ENCODE measurements around the gene PTPRD. TPM values are rescaled to one million over a fixed set of nuclear protein-coding genes. Genes with fewer than 3 reads are reported as not detected.

The PTPRD gene
- polyA plus RNA-seq, 1 donor = 145 TPM

- peak; percentile 27 for DNase-seq
Measured at GRCh38 chr9:10268531-10269485, 344.0 kb downstream of the PTPRD start.

GRCh38 chr9:10265153-10265631, 347.6 kb downstream of the PTPRD start:
- peak; percentile 39 for DNase-seq

GRCh38 chr9:10260501-10260900, 352.3 kb downstream of the PTPRD start:
- DNase-seq = no peak

- no peak for DNase-seq
Measured at GRCh38 chr9:10259668-10260067, 353.1 kb downstream of the PTPRD start.

- no peak for DNase-seq
Measured at GRCh38 chr9:10255758-10256157, 357.0 kb downstream of the PTPRD start.

- DNase-seq = no peak
Measured at GRCh38 chr9:10254338-10254737, 358.5 kb downstream of the PTPRD start.

- DNase-seq = no peak
Measured at GRCh38 chr9:10253341-10253740, 359.5 kb downstream of the PTPRD start.

- DNase-seq = no peak
Measured at GRCh38 chr9:10252174-10252573, 360.6 kb downstream of the PTPRD start.

GRCh38 chr9:10251490-10251889, 361.3 kb downstream of the PTPRD start:
- no peak for DNase-seq

GRCh38 chr9:10250219-10250618, 362.6 kb downstream of the PTPRD start:
- DNase-seq = no peak

GRCh38 chr9:10248890-10249289, 363.9 kb downstream of the PTPRD start:
- DNase-seq = no peak

GRCh38 chr9:10242255-10242654, 370.5 kb downstream of the PTPRD start:
- DNase-seq = no peak

- no peak for DNase-seq
Measured at GRCh38 chr9:10238087-10238486, 374.7 kb downstream of the PTPRD start.

GRCh38 chr9:10237584-10237983, 375.2 kb downstream of the PTPRD start:
- no peak for DNase-seq

GRCh38 chr9:10236161-10236560, 376.6 kb downstream of the PTPRD start:
- no peak for DNase-seq

GRCh38 chr9:10235376-10235775, 377.4 kb downstream of the PTPRD start:
- DNase-seq = no peak

- no peak for DNase-seq
Measured at GRCh38 chr9:10232352-10232930, 380.4 kb downstream of the PTPRD start.

- no peak for DNase-seq
Measured at GRCh38 chr9:10230512-10230911, 382.3 kb downstream of the PTPRD start.

GRCh38 chr9:10228082-10228481, 384.7 kb downstream of the PTPRD start:
- no peak for DNase-seq

GRCh38 chr9:10226996-10227395, 385.8 kb downstream of the PTPRD start:
- no peak for DNase-seq

- DNase-seq = no peak
Measured at GRCh38 chr9:10212702-10213101, 400.1 kb downstream of the PTPRD start.

- DNase-seq = no peak
Measured at GRCh38 chr9:10208691-10209069, 404.1 kb downstream of the PTPRD start.

- DNase-seq = no peak
Measured at GRCh38 chr9:10204276-10204675, 408.5 kb downstream of the PTPRD start.

- DNase-seq = no peak
Measured at GRCh38 chr9:10173561-10173960, 439.2 kb downstream of the PTPRD start.

Data from left kidney (tissue), 2 donors.